ENCODE data around the gene GPR132. TPM values are rescaled to one million over a fixed set of nuclear protein-coding genes. Genes with fewer than 3 reads are reported as not detected.
A peak's percentile ranks its signal among the peaks of the same experiment; 100 is the strongest.

The GPR132 gene
- total RNA-seq, 2 experiments from 2014 or later: 64.4 to 66.7 TPM

DNA sequence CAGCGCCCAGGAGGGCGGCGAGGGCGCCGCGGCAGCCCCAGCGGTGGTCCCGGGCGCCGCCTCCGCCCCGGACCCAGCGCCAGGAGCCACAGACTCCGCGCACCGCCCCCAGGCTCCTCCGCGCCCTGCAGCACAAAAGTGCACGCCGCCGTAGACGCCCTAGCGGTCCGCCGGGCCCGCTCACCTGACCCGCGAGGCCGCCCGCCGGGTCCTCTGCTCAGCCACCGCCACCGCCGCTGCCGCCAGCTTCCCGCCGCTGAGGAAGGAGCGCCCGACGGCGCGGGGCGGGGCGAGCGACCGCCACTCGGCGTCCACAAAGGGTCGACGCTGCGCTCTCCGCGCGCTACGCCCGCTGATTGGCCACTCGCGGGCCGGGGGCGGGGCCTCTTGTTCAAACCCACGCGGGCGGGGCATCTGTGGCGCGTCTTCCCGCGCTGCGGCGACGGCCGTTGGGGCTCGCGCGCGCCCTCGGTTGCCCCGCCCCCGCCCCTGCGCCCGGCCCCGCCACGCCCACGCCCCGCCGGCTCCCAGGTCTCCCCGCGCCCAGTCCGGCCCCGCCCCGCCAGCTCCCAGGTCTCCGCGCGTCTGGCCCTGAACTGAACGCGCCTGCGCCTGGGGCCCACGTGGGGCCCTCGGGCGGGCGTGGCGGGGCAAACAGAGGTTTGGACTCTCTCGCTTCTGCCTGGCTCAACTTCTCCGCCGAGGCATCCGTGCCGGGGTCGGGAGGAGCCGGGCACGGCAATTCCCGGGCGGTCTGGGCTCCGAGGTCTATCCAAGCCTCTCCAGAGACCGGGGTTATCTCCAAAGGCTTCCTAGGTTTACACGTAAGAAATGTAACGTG, 44.2 kb downstream of the GPR132 start, which contains the start of gene CDCA4:
Gene CDCA4 (minus strand): TSS at position 269 of the 841 bp plus-strand sequence. CDS start 9,154 bp downstream, outside the sequence.
- H3K4me3 Mint-ChIP-seq: peak within 1 kb of the TSS; percentile 97
- ChIA-PET POLR2A (interaction anchor here (0.7 to 2.1 kb wide), 20 partner anchors 10 to 470 kb away, joined by 3 to 23 read pairs (median 5); partner anchors contain the start of genes BRF1, CLBA1, GPR132 and PACS2), CTCF (interaction anchor here (1.0 to 2.8 kb wide), 5 partner anchors 10 to 69 kb away, joined by 3 to 15 read pairs (median 5); no protein-coding TSS in a partner anchor)
- H3K9me3 Mint-ChIP-seq: no peaks in the 10 kb centered on the region
- Histone ChIP-seq H3K27me3 (ENCODE audit: control insufficient read depth in 1 of 2, insufficient read depth in 2 of 2, low read length in 2 of 2) (no peaks in the 10 kb centered on the region), H3K9me3 (ENCODE audit: control insufficient read depth in 1 of 2, insufficient read depth in 1 of 2, low read length in 2 of 2) (no peaks in the 10 kb centered on the region), H3K4me1 (ENCODE audit: insufficient read depth, low read length) (peaks cover 62% of the 10 kb centered on the region), H3K4me3 (ENCODE audit: low read length) (peak within 1 kb of the TSS; percentile 73), H3K27ac (ENCODE audit: low read depth in 1 of 2, low read length in 2 of 2) (peak within 1 kb of the TSS; percentile 71 to 73), H3K36me3 (ENCODE audit: insufficient read depth, low read length) (no peaks in the 10 kb centered on the region)
- intact Hi-C loops (cut with DNase I, micrococcal nuclease): loop anchor here (1.0 to 5.0 kb wide), 8 partner anchors 24 to 291 kb away; partner anchors contain the start of genes CLBA1 (in 2 of the 2), GPR132 (in 1 of the 2), PACS2 (in 1 of the 2) and SIVA1 (in 1 of the 2)
- peak within 1 kb of the TSS; percentile 93 for H3K27ac Mint-ChIP-seq
- H3K36me3 Mint-ChIP-seq (ENCODE audit: low read depth): peaks cover under 1% of the 10 kb centered on the region
- peak; percentile 80 for ATAC-seq (ENCODE audit: poor library complexity)
- peaks cover 62% of the 10 kb centered on the region for H3K4me1 Mint-ChIP-seq (ENCODE audit: low read depth)
- no peak for TF ChIP-seq CTCF (IDR thresholded peaks at IDR 0.05)
- peak; percentile 94 to 99 (median 98) for DNase-seq
- H3K27me3 Mint-ChIP-seq: no peaks in the 10 kb centered on the region

- H3K27ac ChIP-seq (ENCODE audit: low read depth in 1 of 2, low read length in 2 of 2): peak overlapping the region; percentile 64 to 71
- H3K4me3 ChIP-seq (ENCODE audit: low read length): peak overlapping the region; percentile 66
- Mint-ChIP-seq H3K4me1 (ENCODE audit: low read depth) (peaks cover 64% of the 10 kb centered on the region), H3K9me3 (no peaks in the 10 kb centered on the region), H3K4me3 (peak overlapping the region; percentile 97), H3K27me3 (no peaks in the 10 kb centered on the region), H3K27ac (peak overlapping the region; percentile 92), H3K36me3 (ENCODE audit: low read depth) (peaks cover 4% of the 10 kb centered on the region)
- peak; percentile 17 to 88 (median 52) for DNase-seq
- H3K4me1 ChIP-seq (ENCODE audit: insufficient read depth, low read length): peaks cover 67% of the 10 kb centered on the region
- intact Hi-C loops (cut with DNase I, micrococcal nuclease): loop anchor here (2.0 to 5.0 kb wide), 5 partner anchors 25 to 292 kb away; partner anchors contain the start of genes CLBA1 (in 1 of the 2), GPR132 (in 1 of the 2), PACS2 (in 1 of the 2) and SIVA1 (in 1 of the 2)
- no peaks in the 10 kb centered on the region for H3K9me3 ChIP-seq (ENCODE audit: control insufficient read depth in 1 of 2, insufficient read depth in 1 of 2, low read length in 2 of 2)
- no peaks in the 10 kb centered on the region for H3K27me3 ChIP-seq (ENCODE audit: control insufficient read depth in 1 of 2, insufficient read depth in 2 of 2, low read length in 2 of 2)
- no peak for TF ChIP-seq CTCF (IDR thresholded peaks at IDR 0.05)
- peak; percentile 16 for ATAC-seq (ENCODE audit: poor library complexity)
- CTCF ChIA-PET: interaction anchor here (1.0 to 2.8 kb wide), 4 partner anchors 12 to 70 kb away, joined by 4 to 15 read pairs (median 7); no protein-coding TSS in a partner anchor
- POLR2A ChIA-PET: interaction anchor here (0.7 to 2.1 kb wide), 20 partner anchors 11 to 471 kb away, joined by 3 to 23 read pairs (median 5); partner anchors contain the start of genes BRF1, CLBA1, GPR132 and PACS2
- H3K36me3 ChIP-seq (ENCODE audit: insufficient read depth, low read length): no peaks in the 10 kb centered on the region
Observed at GRCh38 chr14:105019861-105020814, 45.1 kb downstream of the GPR132 start.
